Mesenteric fat pad (tissue), 1 donor: ENCODE results near the gene C19orf73. TPM values are rescaled to one million over a fixed set of nuclear protein-coding genes. Genes with fewer than 3 reads are reported as not detected.

Experiments
- DNase-seq: peaks from one replicate; pipeline ENCODE4 v3.0.0-alpha.2; 2020; ENCODE audit warnings: low spot score
- long read RNA-seq: library from polyadenylated mRNA; unstranded; transcript quantifications from one replicate; pipeline ENCODE4 v2.0.0, GENCODE V29; 2020
- total RNA-seq: library from RNA; stranded (reverse); fragmentation: NEBNext Ultra II Directional; extraction: Animal tissue kit (Norgen Biotek cat#: 25700); gene quantifications from one replicate; pipeline ENCODE4 v1.2.1, GENCODE V29; 2021
- donor health status: DM: yes; HTN: yes; CAD: no.

Gene C19orf73, protein sequence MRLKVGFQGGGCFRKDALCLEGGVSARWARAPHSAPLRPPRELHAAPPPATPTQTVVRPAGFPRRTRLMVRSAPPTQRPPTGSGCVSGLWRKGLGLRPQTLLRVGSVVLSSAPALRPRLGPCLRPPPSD
- not detected for total RNA-seq
- long read RNA-seq, partial matches to known transcripts: 0 of 1 reads
- long read RNA-seq, other reads (novel, unspliced or antisense): 0 of 1 reads

GRCh38 chr19:49118565-49119410 is at the start of gene C19orf73:
C19orf73 (minus strand) TSS chr19:49119143; CDS start chr19:49119022, 121 bp downstream.
- DNase-seq: peak; percentile 98

DNA sequence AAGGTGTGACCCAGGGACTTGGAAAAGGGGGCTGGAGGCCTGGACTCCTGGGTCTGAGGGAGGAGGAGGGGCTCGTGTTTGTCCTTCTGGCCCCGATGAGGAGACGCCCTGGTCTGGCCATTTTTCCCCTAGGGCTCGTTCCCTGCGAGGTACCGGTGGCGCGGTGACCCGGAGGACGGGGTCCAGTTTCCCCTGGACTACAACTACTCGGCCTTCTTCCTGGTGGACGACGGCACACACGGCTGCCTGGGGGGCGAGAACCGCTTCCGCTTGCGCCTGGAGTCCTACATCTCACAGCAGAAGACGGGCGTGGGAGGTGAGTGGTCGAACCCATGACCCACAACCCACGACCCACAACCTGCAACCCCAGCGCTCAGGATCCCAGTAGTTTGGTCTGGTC is 49.5 kb upstream of the C19orf73 start:
- DNase-seq: no peak

DNA sequence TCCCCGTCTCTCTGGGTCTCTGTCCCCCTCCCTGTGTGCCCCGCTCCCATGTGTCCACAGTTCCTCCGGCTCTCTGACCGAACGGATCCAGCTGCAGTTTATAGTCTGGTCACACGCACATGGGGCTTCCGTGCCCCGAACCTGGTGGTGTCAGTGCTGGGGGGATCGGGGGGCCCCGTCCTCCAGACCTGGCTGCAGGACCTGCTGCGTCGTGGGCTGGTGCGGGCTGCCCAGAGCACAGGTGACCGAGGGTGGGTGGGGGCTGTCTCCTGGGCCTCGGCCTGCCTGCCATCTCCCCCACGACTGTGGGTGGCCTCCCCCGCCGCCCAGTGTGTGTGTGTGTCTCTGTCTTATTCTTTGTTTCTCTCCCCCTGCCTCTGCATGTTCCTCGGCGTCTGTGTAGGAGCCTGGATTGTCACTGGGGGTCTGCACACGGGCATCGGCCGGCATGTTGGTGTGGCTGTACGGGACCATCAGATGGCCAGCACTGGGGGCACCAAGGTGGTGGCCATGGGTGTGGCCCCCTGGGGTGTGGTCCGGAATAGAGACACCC is 49.0 kb upstream of the C19orf73 start:
- no peak for DNase-seq

DNA sequence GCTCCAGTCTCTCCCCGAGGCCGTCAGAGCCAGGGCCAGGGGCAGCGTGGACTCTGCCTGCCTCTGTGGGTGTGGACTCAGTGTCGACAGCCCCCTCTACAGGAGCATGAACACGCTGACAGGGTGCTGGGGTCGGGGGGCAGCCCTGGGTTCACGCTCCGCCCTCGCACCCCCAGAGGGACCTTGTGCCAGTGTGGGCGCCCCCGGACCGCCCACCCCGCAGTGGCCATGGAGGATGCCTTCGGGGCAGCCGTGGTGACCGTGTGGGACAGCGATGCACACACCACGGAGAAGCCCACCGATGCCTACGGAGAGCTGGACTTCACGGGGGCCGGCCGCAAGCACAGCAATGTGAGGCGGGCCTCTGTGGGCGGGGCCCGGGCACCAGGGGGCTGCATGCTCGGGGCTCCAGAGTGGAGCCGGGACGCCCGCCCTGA is 46.9 kb upstream of the C19orf73 start:
- no peak for DNase-seq

- no peak for DNase-seq
Measured at GRCh38 chr19:49165111-49165750, 46.3 kb upstream of the C19orf73 start.

DNA sequence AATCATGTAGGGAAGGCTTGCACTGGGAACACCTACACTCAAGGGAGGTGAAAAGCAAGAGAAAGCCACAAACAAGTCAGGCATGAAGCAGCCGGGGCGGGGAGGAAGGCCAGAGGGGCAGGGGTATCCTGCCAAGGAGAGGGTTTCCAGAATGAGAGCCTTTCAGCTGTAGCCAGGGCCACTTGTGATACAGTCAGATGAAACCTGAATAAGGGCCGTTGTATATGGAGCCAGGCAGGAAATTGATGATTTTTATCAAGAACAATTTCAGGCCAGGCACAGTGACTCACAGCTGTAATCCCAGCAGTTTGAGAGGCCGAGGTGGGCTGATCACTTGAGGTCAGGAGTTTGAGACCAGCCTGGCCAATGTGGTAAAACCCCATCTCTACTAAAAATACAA is 43.0 kb upstream of the C19orf73 start:
- no peak for DNase-seq

GRCh38 chr19:49160450-49161189 is 41.7 kb upstream of the C19orf73 start:
- DNase-seq: no peak

DNA sequence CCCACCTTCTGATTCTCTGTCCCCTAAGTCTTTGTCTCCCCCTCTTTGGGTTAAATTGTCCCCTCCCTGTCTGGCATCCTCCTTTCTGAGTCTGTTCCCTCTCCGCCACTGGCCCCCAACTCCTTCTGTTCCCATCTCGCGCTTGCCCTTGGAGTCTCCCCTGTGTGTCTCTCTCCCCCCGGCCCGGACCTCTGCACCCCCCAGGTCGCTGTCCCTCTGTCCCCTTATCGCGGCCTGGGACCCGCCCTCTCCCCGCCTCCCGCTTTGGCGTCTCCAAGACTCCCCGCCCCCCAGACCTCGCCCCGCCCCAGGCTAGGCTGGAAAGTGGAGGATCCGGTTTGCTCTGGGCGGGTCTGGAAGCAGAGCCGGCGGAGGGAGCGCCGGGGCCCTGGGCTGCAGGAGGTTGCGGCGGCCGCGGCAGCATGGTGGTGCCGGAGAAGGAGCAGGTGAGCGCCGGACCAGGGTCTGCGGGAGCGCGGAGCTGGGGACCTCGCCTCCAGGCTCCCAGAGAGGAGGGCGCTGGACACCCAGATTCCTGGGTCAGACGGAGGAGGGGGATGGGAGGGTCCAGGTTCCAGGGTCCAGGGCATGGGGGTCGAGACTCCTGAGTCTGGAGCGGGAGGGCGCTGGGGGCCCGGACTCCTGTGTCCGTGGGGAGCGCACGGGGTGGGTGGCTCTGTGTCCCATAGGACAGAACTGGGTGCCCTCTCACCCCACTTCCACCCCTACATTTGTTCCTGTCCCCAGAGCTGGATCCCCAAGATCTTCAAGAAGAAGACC is 38.7 kb upstream of the C19orf73 start, which contains the start of gene TRPM4:
Gene TRPM4, plus strand, starts transcription at position 348 of the 780 bp plus-strand sequence. Its CDS starts 75 bp downstream, at position 423.
- peak; percentile 94 for DNase-seq

DNA sequence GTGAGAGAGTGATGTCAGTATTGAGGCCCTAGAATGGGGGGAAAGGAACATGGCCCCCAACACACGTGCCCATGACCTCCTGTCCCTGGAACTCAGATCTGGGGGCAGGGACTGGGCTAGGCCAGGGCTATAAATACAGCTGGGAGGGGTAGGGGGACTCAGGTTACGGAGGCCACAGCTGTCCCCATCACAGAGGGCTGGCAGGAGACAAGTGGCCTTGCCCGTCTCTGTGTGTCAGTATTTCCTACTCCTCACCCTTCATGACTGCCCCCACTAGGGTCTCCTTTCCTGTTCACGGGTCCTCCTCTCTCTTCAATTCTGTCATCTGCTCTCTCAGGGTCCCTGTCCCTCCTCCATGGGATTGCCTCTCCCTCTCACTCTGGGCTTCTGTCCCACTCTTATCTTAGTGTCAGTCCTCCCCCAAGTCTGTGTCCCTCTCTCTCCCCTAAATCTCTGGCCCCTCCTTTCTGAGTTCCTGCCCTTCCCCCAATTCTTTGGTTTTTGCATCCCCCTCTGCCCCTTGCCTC is 36.9 kb upstream of the C19orf73 start:
- no peak for DNase-seq

DNA sequence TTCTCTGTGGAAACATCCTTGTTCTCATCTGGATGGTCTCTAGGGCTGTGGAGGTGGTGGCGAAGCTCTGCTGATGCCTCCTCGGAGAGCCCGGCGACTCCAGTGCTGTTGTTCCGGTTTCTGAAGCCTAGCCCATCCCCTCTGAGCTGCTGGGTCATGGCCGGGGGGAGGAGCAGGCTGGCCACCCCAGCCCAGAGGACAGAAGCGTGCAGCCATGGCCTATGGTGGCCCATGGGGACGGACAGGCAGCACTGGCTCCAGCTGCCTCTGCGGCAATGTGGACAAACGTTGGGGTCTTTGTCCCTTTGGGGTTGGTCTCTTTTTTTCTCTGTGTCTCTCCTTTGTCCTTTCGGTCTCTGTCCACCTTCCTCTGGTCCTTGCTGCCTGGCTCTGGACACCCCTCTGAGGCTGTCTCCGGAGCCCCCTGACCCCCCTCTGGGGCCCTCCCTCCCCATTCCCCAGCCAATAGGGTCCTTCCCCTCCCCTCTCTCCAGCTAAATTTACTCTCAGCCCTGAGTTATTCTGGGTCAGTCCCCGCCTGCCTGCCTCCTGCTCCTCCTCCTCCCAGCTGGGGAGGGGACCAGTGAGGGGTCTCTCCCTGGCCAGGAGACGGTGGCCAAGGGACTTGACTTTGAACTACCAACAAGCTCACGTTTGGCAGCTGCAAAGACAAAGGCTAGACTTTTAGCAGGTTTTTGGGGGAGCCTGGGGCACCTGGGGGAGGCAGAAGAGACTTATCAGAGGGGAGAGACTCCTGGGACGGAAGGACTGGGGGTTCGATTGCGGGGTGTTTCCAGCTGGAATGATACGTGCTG is 36.3 kb upstream of the C19orf73 start, which contains the start of gene HRC:
Gene HRC, minus strand, starts transcription at position 392 of the 815 bp plus-strand sequence. Its CDS starts 159 bp downstream, at position 233.
- DNase-seq: no peak

- DNase-seq: no peak
Measured at GRCh38 chr19:49154279-49154678, 35.3 kb upstream of the C19orf73 start.

DNA sequence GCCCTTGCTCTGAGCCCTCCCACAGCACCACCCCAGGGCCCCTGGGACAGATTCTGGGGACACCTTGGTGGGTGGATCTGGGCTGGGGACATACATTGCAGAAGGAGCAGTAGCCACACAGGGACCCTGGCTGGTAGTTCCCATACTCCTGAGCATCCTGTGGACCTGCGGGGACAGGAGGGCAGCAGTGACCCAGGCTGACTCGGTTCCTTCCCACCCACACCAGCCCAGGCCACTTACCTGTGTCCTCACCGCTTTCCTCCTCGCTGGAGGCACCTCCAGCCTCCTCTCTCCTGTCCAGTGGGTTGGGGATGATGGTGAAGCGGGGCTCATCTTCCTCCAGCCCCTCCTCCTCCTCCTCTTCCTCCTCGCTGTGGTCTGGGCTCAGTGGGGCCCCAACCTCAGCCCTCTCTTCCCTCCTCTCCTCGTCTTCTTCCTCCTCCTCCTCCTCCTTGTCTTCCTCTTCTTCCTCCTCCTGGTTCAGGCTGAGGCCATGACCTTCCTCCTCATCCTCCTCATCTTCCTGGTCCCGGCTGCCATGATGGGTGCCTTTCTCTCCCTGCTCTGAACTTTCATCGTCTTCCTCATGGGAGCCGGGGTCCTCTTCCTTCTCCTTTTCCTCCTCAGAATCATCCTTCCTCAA is 34.3 kb upstream of the C19orf73 start:
- no peak for DNase-seq

DNA sequence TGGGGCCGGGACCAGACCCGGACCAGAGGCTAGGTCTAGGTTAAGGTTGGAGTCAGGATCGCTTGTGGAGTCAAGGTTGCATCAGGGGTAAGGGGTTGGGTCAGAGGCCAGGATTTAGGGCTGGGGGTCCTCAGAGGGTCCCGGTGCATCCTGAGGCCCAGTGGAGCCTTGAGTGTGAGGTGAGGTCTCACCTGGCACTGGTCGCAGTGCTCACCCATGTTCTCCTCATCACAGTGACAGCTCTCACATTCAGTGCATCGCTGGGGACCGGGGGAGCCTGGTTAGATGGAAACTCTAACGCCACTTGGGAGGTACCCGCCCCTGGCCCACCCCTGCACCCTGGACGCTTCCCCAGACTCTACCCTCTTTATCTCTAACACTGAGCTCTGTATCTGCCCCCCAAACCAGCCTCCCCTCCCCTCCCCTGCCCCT is 33.2 kb upstream of the C19orf73 start:
- no peak for DNase-seq

- no peak for DNase-seq
Measured at GRCh38 chr19:49151267-49152118, 32.5 kb upstream of the C19orf73 start.

- no peak for DNase-seq
Measured at GRCh38 chr19:49150944-49151243, 32.0 kb upstream of the C19orf73 start.

- DNase-seq: peak; percentile 94
Measured at GRCh38 chr19:49150106-49150943, 31.4 kb upstream of the C19orf73 start.
